SU-DHL-6 (cell line): ENCODE data around the gene POU6F2.

ENCODE experiments used
- EZH2phosphoT487 ChIP-seq: fragments of 200-600 bp; sonication (generic), shearing (Covaris generic); conservative IDR thresholded peaks from 2 replicates; pipeline ENCODE4 v1.6.1; 2018; ENCODE audit warnings: mild to moderate bottlenecking, antibody characterized with exemption, low read length, moderate library complexity, mixed read lengths
- TF ChIP-seq, protein P1 (sequence below): fragments of 200-600 bp; sonication (generic); IDR thresholded peaks from one replicate; pipeline ENCODE4 v1.5.1; 2017; ENCODE audit warnings: antibody characterized with exemption, mild to moderate bottlenecking, low read length, moderate library complexity; ENCODE audit not compliant: insufficient read depth, poor library complexity, severe bottlenecking

DNA sequence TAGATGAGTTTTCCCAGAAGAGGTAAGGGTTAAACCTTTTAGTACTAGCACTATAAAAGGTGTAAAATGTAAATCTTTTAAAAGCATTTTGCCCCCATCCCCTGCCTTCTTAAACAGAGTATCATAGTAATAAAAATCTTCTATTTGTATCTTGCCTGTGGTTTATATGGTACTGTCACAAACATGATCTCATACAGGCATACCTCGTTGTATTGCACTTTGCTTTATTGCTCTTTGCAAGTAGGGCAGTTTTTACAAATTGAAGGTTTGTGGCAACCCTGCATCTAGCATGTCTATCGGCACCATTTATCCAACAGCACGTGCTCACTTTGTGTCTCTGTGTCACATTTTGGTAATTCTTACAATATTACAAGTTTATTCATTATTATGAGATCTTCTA is 389.7 kb downstream of the POU6F2 start:
- TF ChIP-seq, protein P1, sequence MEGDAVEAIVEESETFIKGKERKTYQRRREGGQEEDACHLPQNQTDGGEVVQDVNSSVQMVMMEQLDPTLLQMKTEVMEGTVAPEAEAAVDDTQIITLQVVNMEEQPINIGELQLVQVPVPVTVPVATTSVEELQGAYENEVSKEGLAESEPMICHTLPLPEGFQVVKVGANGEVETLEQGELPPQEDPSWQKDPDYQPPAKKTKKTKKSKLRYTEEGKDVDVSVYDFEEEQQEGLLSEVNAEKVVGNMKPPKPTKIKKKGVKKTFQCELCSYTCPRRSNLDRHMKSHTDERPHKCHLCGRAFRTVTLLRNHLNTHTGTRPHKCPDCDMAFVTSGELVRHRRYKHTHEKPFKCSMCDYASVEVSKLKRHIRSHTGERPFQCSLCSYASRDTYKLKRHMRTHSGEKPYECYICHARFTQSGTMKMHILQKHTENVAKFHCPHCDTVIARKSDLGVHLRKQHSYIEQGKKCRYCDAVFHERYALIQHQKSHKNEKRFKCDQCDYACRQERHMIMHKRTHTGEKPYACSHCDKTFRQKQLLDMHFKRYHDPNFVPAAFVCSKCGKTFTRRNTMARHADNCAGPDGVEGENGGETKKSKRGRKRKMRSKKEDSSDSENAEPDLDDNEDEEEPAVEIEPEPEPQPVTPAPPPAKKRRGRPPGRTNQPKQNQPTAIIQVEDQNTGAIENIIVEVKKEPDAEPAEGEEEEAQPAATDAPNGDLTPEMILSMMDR = no peak
- no peak for TF ChIP-seq EZH2phosphoT487
